Memory B cell (primary cell): ENCODE results near the gene CCDC12.
A peak's percentile ranks its signal among the peaks of the same experiment; 100 is the strongest.

ENCODE experiments used
- ATAC-seq: fragments of 150-1000 bp; cut with Tn5 transposase; 2 replicates; pipeline ENCODE4 v1.10.0; 2021; ENCODE audit warnings: low read depth, mild to moderate bottlenecking, moderate library complexity
- DNase-seq, 2 donors: peaks; one replicate each; pipeline ENCODE4 v3.0.0; 2022; ENCODE audit warnings: low spot score in 2 of 2
- H3K27ac Mint-ChIP-seq: one replicate; pipeline ENCODE4 v1.8.0; 2022; ENCODE audit warnings: mild to moderate bottlenecking, moderate library complexity, mixed read lengths
- H3K27me3 Mint-ChIP-seq: one replicate; pipeline ENCODE4 v1.8.0; 2022; ENCODE audit warnings: mixed read lengths
- H3K36me3 Mint-ChIP-seq: one replicate; pipeline ENCODE4 v1.8.0; 2022; ENCODE audit warnings: mild to moderate bottlenecking, mixed read lengths
- H3K4me1 Mint-ChIP-seq: one replicate; pipeline ENCODE4 v1.8.0; 2022; ENCODE audit warnings: mixed read lengths
- H3K4me3 Mint-ChIP-seq: one replicate; pipeline ENCODE4 v1.8.0; 2022; ENCODE audit warnings: mild to moderate bottlenecking, moderate library complexity, mixed read lengths
- H3K9me3 Mint-ChIP-seq: one replicate; pipeline ENCODE4 v1.8.0; 2022; ENCODE audit warnings: mixed read lengths

Gene CCDC12

GRCh38 chr3:46995901-46996562, 19.5 kb upstream of the CCDC12 start:
- ATAC-seq (no peak), DNase-seq (no peak)
- Mint-ChIP-seq H3K27ac (no peak overlapping the region), H3K36me3 (no peaks in the 10 kb centered on the region), H3K9me3 (no peaks in the 10 kb centered on the region), H3K4me3 (no peak overlapping the region), H3K4me1 (peaks cover 15% of the 10 kb centered on the region), H3K27me3 (no peaks in the 10 kb centered on the region)

GRCh38 chr3:46994801-46995731, 18.5 kb upstream of the CCDC12 start:
- Mint-ChIP-seq H3K27ac (no peak overlapping the region), H3K36me3 (no peaks in the 10 kb centered on the region), H3K9me3 (no peaks in the 10 kb centered on the region), H3K4me1 (peaks cover 25% of the 10 kb centered on the region), H3K27me3 (no peaks in the 10 kb centered on the region), H3K4me3 (no peak overlapping the region)
- no peak for ATAC-seq
- DNase-seq: no peak

GRCh38 chr3:46993986-46994385, 17.4 kb upstream of the CCDC12 start:
- ATAC-seq (no peak), DNase-seq (no peak)
- Mint-ChIP-seq H3K9me3 (no peaks in the 10 kb centered on the region), H3K36me3 (no peaks in the 10 kb centered on the region), H3K27me3 (no peaks in the 10 kb centered on the region), H3K27ac (no peak overlapping the region), H3K4me3 (no peak overlapping the region), H3K4me1 (peaks cover 32% of the 10 kb centered on the region)

GRCh38 chr3:46993292-46993691, 16.7 kb upstream of the CCDC12 start:
- Mint-ChIP-seq H3K4me1 (peaks cover 36% of the 10 kb centered on the region), H3K27me3 (no peaks in the 10 kb centered on the region), H3K36me3 (no peaks in the 10 kb centered on the region), H3K27ac (no peak overlapping the region), H3K4me3 (no peak overlapping the region), H3K9me3 (no peaks in the 10 kb centered on the region)
- DNase-seq: no peak
- no peak for ATAC-seq

- Mint-ChIP-seq H3K4me3 (no peak overlapping the region), H3K27me3 (no peaks in the 10 kb centered on the region), H3K4me1 (peaks cover 40% of the 10 kb centered on the region), H3K36me3 (no peaks in the 10 kb centered on the region), H3K27ac (peak overlapping the region; percentile 58), H3K9me3 (no peaks in the 10 kb centered on the region)
- DNase-seq (no peak), ATAC-seq (no peak)
Measured at GRCh38 chr3:46992231-46992630, 15.7 kb upstream of the CCDC12 start.

GRCh38 chr3:46991406-46992165, 15.0 kb upstream of the CCDC12 start:
- DNase-seq (no peak), ATAC-seq (no peak)
- no peaks in the 10 kb centered on the region for H3K9me3 Mint-ChIP-seq
- no peaks in the 10 kb centered on the region for H3K36me3 Mint-ChIP-seq
- no peaks in the 10 kb centered on the region for H3K27me3 Mint-ChIP-seq
- peak overlapping the region; percentile 58 for H3K27ac Mint-ChIP-seq
- no peak overlapping the region for H3K4me3 Mint-ChIP-seq
- peaks cover 43% of the 10 kb centered on the region for H3K4me1 Mint-ChIP-seq

GRCh38 chr3:46990573-46991374, 14.2 kb upstream of the CCDC12 start:
- H3K27ac Mint-ChIP-seq: peak overlapping the region; percentile 98
- H3K4me1 Mint-ChIP-seq: peaks cover 48% of the 10 kb centered on the region
- peak in 1 of 2 donors; percentile 37 for DNase-seq
- peak overlapping the region; percentile 64 for H3K4me3 Mint-ChIP-seq
- H3K36me3 Mint-ChIP-seq: no peaks in the 10 kb centered on the region
- no peaks in the 10 kb centered on the region for H3K27me3 Mint-ChIP-seq
- no peaks in the 10 kb centered on the region for H3K9me3 Mint-ChIP-seq
- peak; percentile 54 for ATAC-seq

GRCh38 chr3:46989146-46989810, 12.7 kb upstream of the CCDC12 start:
- Mint-ChIP-seq H3K9me3 (no peaks in the 10 kb centered on the region), H3K4me1 (peaks cover 59% of the 10 kb centered on the region), H3K27ac (peak overlapping the region; percentile 98), H3K36me3 (no peaks in the 10 kb centered on the region), H3K27me3 (no peaks in the 10 kb centered on the region), H3K4me3 (no peak overlapping the region)
- DNase-seq: no peak
- ATAC-seq: no peak

- DNase-seq (no peak), ATAC-seq (no peak)
- peaks cover 60% of the 10 kb centered on the region for H3K4me1 Mint-ChIP-seq
- H3K9me3 Mint-ChIP-seq: no peaks in the 10 kb centered on the region
- peak overlapping the region; percentile 66 for H3K4me3 Mint-ChIP-seq
- no peaks in the 10 kb centered on the region for H3K27me3 Mint-ChIP-seq
- no peaks in the 10 kb centered on the region for H3K36me3 Mint-ChIP-seq
- peak overlapping the region; percentile 98 for H3K27ac Mint-ChIP-seq
Measured at GRCh38 chr3:46988616-46989015, 12.1 kb upstream of the CCDC12 start.

GRCh38 chr3:46987743-46988401, 11.3 kb upstream of the CCDC12 start:
- no peaks in the 10 kb centered on the region for H3K9me3 Mint-ChIP-seq
- DNase-seq (peak; percentile 68 to 78), ATAC-seq (peak; percentile 92)
- H3K27ac Mint-ChIP-seq: peak overlapping the region; percentile 98
- no peaks in the 10 kb centered on the region for H3K27me3 Mint-ChIP-seq
- peak overlapping the region; percentile 74 for H3K4me3 Mint-ChIP-seq
- H3K36me3 Mint-ChIP-seq: no peaks in the 10 kb centered on the region
- H3K4me1 Mint-ChIP-seq: peaks cover 61% of the 10 kb centered on the region

- peak overlapping the region; percentile 98 for H3K27ac Mint-ChIP-seq
- no peaks in the 10 kb centered on the region for H3K36me3 Mint-ChIP-seq
- H3K4me1 Mint-ChIP-seq: peaks cover 67% of the 10 kb centered on the region
- H3K27me3 Mint-ChIP-seq: no peaks in the 10 kb centered on the region
- peak overlapping the region; percentile 74 for H3K4me3 Mint-ChIP-seq
- no peak for DNase-seq
- no peak for ATAC-seq
- H3K9me3 Mint-ChIP-seq: no peaks in the 10 kb centered on the region
Measured at GRCh38 chr3:46987319-46987742, 10.8 kb upstream of the CCDC12 start.

- Mint-ChIP-seq H3K4me1 (peaks cover 67% of the 10 kb centered on the region), H3K27ac (peak overlapping the region; percentile 98), H3K36me3 (no peaks in the 10 kb centered on the region), H3K4me3 (peak overlapping the region; percentile 74), H3K9me3 (no peaks in the 10 kb centered on the region), H3K27me3 (no peaks in the 10 kb centered on the region)
- DNase-seq: no peak
- ATAC-seq: no peak
Measured at GRCh38 chr3:46986782-46987310, 10.3 kb upstream of the CCDC12 start.
